SK-N-SH (cell line): ENCODE data around the gene EEF1G. TPM values are rescaled to one million over a fixed set of nuclear protein-coding genes. Genes with fewer than 3 reads are reported as not detected.

ENCODE experiments used
- CTCF ChIA-PET: fragments of 300-600, 350-600 bp; formaldehyde crosslinking; extraction: SDS; loops from one replicate; lab custom pipeline; 2021; lab: Yijun Ruan, JAX
- POLR2A ChIA-PET: fragments of 350-600 bp; sonication (Branson Sonifier 250); formaldehyde crosslinking; extraction: SDS; loops from one replicate; lab custom pipeline; 2020; ENCODE audit warnings: antibody characterized with exemption, inconsistent platforms; lab: Yijun Ruan, JAX
- DNase-seq: peaks from one replicate; pipeline ENCODE4 v3.0.0; 2012
- H2AFZ ChIP-seq: fragments of 200-600 bp; sonication (generic); 2 replicates; pipeline ENCODE4 v1.8.1; 2016; ENCODE audit warnings: antibody characterized with exemption, mild to moderate bottlenecking, low read depth
- H3F3A ChIP-seq: fragments of 200-600 bp; sonication (generic); replicated peaks from 2 replicates; pipeline ENCODE3; 2016; ENCODE audit warnings: antibody characterized with exemption, mild to moderate bottlenecking; ENCODE audit not compliant: insufficient read depth
- H3K27ac ChIP-seq, 2 experiments: fragments of 200-500 bp in 1 of 2; fragments of 200-600 bp in 1 of 2; sonication (Bioruptor generic) in 1 of 2; sonication (generic), shearing (Covaris generic) in 1 of 2; 2 replicates each; pipeline versions ENCODE4 v1.5.1 to v1.6.1; 2014 to 2016; ENCODE audit warnings: low read depth in 2 of 2, inconsistent platforms in 1 of 2, low read length in 1 of 2, mild to moderate bottlenecking in 1 of 2, mixed read lengths in 1 of 2
- H3K27me3 ChIP-seq: fragments of 200-600 bp; sonication (generic), shearing (Covaris generic); 2 replicates; pipeline ENCODE4 v1.6.1; 2016; ENCODE audit warnings: mixed run types; ENCODE audit not compliant: insufficient read depth
- H3K36me3 ChIP-seq, 2 experiments: fragments of 200-500 bp in 1 of 2; fragments of 200-600 bp in 1 of 2; sonication (Bioruptor generic) in 1 of 2; sonication (generic) in 1 of 2; replicated peaks in 1 of 2; 2 replicates each; pipeline versions ENCODE3 to v1.5.1; 2014 to 2016; ENCODE audit warnings: low read length in 1 of 2, mild to moderate bottlenecking in 1 of 2; ENCODE audit not compliant: insufficient read depth in 2 of 2, control insufficient read depth in 1 of 2
- H3K4me1 ChIP-seq, 2 experiments: fragments of 200-500 bp in 1 of 2; fragments of 200-600 bp in 1 of 2; sonication (Bioruptor generic) in 1 of 2; sonication (generic), shearing (Covaris generic) in 1 of 2; 2 replicates each; pipeline versions ENCODE4 v1.5.1 to v1.6.1; 2014 to 2016; ENCODE audit warnings: low read depth in 1 of 2, low read length in 1 of 2, mixed run types in 1 of 2; ENCODE audit not compliant: insufficient read depth in 2 of 2, control insufficient read depth in 1 of 2
- H3K4me2 ChIP-seq: fragments of 200-600 bp; sonication (generic), shearing (Covaris generic); 2 replicates; pipeline ENCODE4 v1.6.1; 2017; ENCODE audit warnings: mixed run types
- H3K4me3 ChIP-seq, 2 experiments: fragments of 200-500 bp in 1 of 2; fragments of 200-600 bp in 1 of 2; sonication (Bioruptor generic) in 1 of 2; sonication (generic), shearing (Covaris generic) in 1 of 2; 2 replicates each; pipeline versions ENCODE4 v1.5.1 to v1.8.1; 2014 to 2016; ENCODE audit warnings: low read depth in 2 of 2, inconsistent platforms in 1 of 2, low read length in 1 of 2, mild to moderate bottlenecking in 1 of 2, mixed read lengths in 1 of 2, moderate library complexity in 1 of 2
- H3K79me2 ChIP-seq: fragments of 200-600 bp; sonication (generic); 2 replicates; pipeline ENCODE4 v1.8.1; 2017; ENCODE audit warnings: mild to moderate bottlenecking; ENCODE audit not compliant: insufficient read depth
- H3K9ac ChIP-seq: fragments of 200-600 bp; sonication (generic); 2 replicates; pipeline ENCODE4 v1.6.1; 2017; ENCODE audit warnings: mixed run types
- H3K9me2 ChIP-seq: fragments of 200-600 bp; sonication (generic); 2 replicates; pipeline ENCODE4 v1.6.1; 2017; ENCODE audit warnings: mixed run types
- H3K9me3 ChIP-seq: fragments of 200-600 bp; sonication (generic); 2 replicates; pipeline ENCODE4 v1.6.1; 2017; ENCODE audit warnings: mixed run types, mild to moderate bottlenecking, moderate library complexity
- H4K20me1 ChIP-seq: fragments of 200-600 bp; sonication (generic); 2 replicates; pipeline ENCODE4 v1.6.1; 2017; ENCODE audit warnings: mild to moderate bottlenecking, mixed run types; ENCODE audit not compliant: insufficient read depth
- CHD2 ChIP-seq: fragments of 150-350 bp; IDR thresholded peaks from 2 replicates; pipeline ENCODE4 v1.6.1; 2018; ENCODE audit warnings: low read length; ENCODE audit not compliant: partially characterized antibody
- ELF1 ChIP-seq: IDR thresholded peaks from 2 replicates; pipeline ENCODE4 v1.4.0; 2012
- EP300 ChIP-seq, 2 experiments: IDR thresholded peaks; 2 replicates each; pipeline versions ENCODE4 v1.4.0 to v1.6.1; 2012; ENCODE audit warnings: borderline replicate concordance in 1 of 2, low read depth in 1 of 2, low read length in 1 of 2
- EZH2phosphoT487 ChIP-seq: fragments of 200-600 bp; sonication (generic); IDR thresholded peaks from 2 replicates; pipeline ENCODE4 v1.6.1; 2017; ENCODE audit warnings: low read depth, mixed run types, mild to moderate bottlenecking, antibody characterized with exemption, moderate library complexity, borderline replicate concordance
- FOSL2 ChIP-seq: IDR thresholded peaks from 2 replicates; pipeline ENCODE4 v1.4.0; 2012; ENCODE audit warnings: low read depth, mild to moderate bottlenecking, moderate library complexity, borderline replicate concordance
- GABPA ChIP-seq: IDR thresholded peaks from 2 replicates; pipeline ENCODE4 v1.4.0; 2012; ENCODE audit warnings: low read depth, mild to moderate bottlenecking
- GATA2 ChIP-seq: sonication (generic); formaldehyde crosslinking; IDR thresholded peaks from 2 replicates; pipeline ENCODE4 v1.5.0; 2020; ENCODE audit warnings: mild to moderate bottlenecking, missing genetic modification reagents
- JUND ChIP-seq: IDR thresholded peaks from 2 replicates; pipeline ENCODE4 v1.4.0; 2012
- MEF2A ChIP-seq: IDR thresholded peaks from 2 replicates; pipeline ENCODE4 v1.4.0; 2012; ENCODE audit warnings: low read depth, borderline replicate concordance
- MXI1 ChIP-seq: IDR thresholded peaks from 2 replicates; pipeline ENCODE4 v1.6.1; 2012; ENCODE audit warnings: mild to moderate bottlenecking, low read depth, low read length, improper control_type of control experiment
- NFIC ChIP-seq: IDR thresholded peaks from 2 replicates; pipeline ENCODE4 v1.4.0; 2012; ENCODE audit warnings: borderline replicate concordance
- RAD21 ChIP-seq: IDR thresholded peaks from 2 replicates; pipeline ENCODE4 v1.6.1; 2012; ENCODE audit warnings: mild to moderate bottlenecking, low read length
- TEAD4 ChIP-seq: IDR thresholded peaks from 2 replicates; pipeline ENCODE4 v1.4.0; 2012; ENCODE audit warnings: mild to moderate bottlenecking, borderline replicate concordance; ENCODE audit not compliant: insufficient read depth
- WGBS: methylation state at CpG from one replicate; pipeline ENCODE4 v1.1.6; 2017; ENCODE audit warnings: low lambda C conversion rate; 5-methylcytosine and 5-hydroxymethylcytosine counted together
- polyA plus RNA-seq, 3 experiments: library from polyadenylated mRNA; depleted of rRNA; stranded (reverse); fragments of >200 nt; gene quantifications; 2 replicates each; pipeline ENCODE4 v1.2.3, GENCODE V29; 2012
- TF ChIP-seq, protein P1 (sequence below): IDR thresholded peaks from 2 replicates; pipeline ENCODE4 v1.4.0; 2012; ENCODE audit warnings: low read depth, borderline replicate concordance
- TF ChIP-seq, protein P2 (sequence below): fragments of 200-600 bp; sonication (generic); IDR thresholded peaks from 2 replicates; pipeline ENCODE4 v1.6.1; 2017; ENCODE audit warnings: antibody characterized with exemption, mild to moderate bottlenecking, moderate library complexity
- TF ChIP-seq, protein P3 (sequence below): IDR thresholded peaks from 2 replicates; pipeline ENCODE4 v1.4.0; 2012; ENCODE audit warnings: low read depth
- TF ChIP-seq, protein P4 (sequence below): fragments of 150-350 bp; IDR thresholded peaks from 2 replicates; pipeline ENCODE4 v1.6.1; 2017; ENCODE audit warnings: antibody characterized with exemption, low read length, low read depth, borderline replicate concordance
- TF ChIP-seq, protein P5 (sequence below): IDR thresholded peaks from 2 replicates; pipeline ENCODE4 v1.6.1; 2012; ENCODE audit warnings: mild to moderate bottlenecking, low read depth, low read length, moderate library complexity
- TF ChIP-seq, protein P6 (sequence below): IDR thresholded peaks from 2 replicates; pipeline ENCODE4 v1.4.0; 2012; ENCODE audit warnings: low read depth, borderline replicate concordance
- TF ChIP-seq, protein P7 (sequence below): fragments of 150-350 bp; IDR thresholded peaks from 2 replicates; pipeline ENCODE4 v1.6.1; 2016; ENCODE audit warnings: mild to moderate bottlenecking, low read depth, low read length

EEF1G gene
- polyA plus RNA-seq, 1 of the 3 experiments (the other 2 are of a cell fraction) = 1,853 TPM

DNA sequence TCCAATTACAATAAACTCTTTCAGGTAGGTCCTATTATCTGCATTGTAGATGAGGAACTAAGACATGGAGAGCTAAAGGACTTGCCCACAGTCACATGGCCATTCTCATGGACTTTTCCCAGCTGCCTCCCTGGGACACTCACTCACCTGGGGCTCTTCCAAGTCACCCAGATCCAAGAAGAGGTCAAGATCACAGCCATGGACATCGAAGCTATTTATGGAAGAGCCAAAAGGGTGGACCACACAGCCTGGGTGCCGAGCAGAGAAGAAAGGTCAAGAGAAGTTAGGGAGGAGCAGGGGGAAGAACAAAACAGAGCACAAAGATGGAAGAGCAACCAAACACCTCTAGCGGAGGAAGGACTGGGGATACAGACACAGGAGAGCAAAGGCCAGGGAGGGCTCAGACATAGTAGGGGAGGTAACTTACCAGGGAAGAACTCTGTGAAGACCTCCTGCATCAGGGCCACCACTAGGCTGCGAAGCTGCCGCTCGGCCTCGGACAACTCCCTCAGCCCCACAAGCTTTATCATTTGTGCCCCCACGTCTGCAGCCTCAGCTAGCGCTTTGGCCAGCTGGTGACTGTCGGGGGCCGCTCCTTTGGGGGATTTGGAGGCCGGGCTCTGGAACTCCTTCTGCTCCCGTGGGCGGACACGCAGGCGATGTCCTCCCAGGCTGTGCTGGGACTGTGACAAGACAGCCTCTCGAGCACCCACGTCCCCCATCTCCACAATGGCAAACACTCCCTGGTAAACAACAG, 7.4 kb upstream of the EEF1G start:
- H3K4me2 ChIP-seq = no peak overlapping the region
- 96% methylated on average over 12 of the region's 18 CpGs for WGBS
- H2AFZ ChIP-seq = no peak overlapping the region
- no peaks in the 10 kb centered on the region for H3F3A ChIP-seq
- no peaks in the 10 kb centered on the region for H3K27me3 ChIP-seq
- no peaks in the 10 kb centered on the region for H3K9me2 ChIP-seq
- H3K79me2 ChIP-seq = peaks cover 18% of the 10 kb centered on the region; the same call in 1 of the 2 replicates
- no peaks in the 10 kb centered on the region for H4K20me1 ChIP-seq
- ChIA-PET POLR2A (interaction anchor here (2.0 kb wide), 1 partner anchor 11 kb away, joined by 6 read pairs; the partner anchor contains the start of gene TUT1), CTCF (interaction anchor here (1.0 to 1.1 kb wide), 2 partner anchors 9 to 113 kb away, joined by 3 read pairs; no protein-coding TSS in a partner anchor)
- no peak overlapping the region for H3K9ac ChIP-seq
- H3K9me3 ChIP-seq = no peaks in the 10 kb centered on the region
- no peaks in the 10 kb centered on the region for H3K4me1 ChIP-seq
- H3K4me3 ChIP-seq = no peak overlapping the region
- peaks cover 44 to 46% of the 10 kb centered on the region in 2 experiments for H3K36me3 ChIP-seq
- no peak for DNase-seq
- H3K27ac ChIP-seq = no peak overlapping the region
- TF ChIP-seq, protein P1, sequence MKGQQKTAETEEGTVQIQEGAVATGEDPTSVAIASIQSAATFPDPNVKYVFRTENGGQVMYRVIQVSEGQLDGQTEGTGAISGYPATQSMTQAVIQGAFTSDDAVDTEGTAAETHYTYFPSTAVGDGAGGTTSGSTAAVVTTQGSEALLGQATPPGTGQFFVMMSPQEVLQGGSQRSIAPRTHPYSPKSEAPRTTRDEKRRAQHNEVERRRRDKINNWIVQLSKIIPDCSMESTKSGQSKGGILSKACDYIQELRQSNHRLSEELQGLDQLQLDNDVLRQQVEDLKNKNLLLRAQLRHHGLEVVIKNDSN = no peak
- TF ChIP-seq ELF1 = no peak
- no peak for TF ChIP-seq GATA2 (CRISPR knock-in tag)
- TF ChIP-seq FOSL2 = no peak
- TF ChIP-seq EZH2phosphoT487 = no peak
- no peak for TF ChIP-seq EP300 (IDR thresholded peaks at IDR 0.05; ENCODE audit: borderline replicate concordance in 1 of 2, low read depth in 1 of 2, low read length in 1 of 2)
- TF ChIP-seq, protein P2, sequence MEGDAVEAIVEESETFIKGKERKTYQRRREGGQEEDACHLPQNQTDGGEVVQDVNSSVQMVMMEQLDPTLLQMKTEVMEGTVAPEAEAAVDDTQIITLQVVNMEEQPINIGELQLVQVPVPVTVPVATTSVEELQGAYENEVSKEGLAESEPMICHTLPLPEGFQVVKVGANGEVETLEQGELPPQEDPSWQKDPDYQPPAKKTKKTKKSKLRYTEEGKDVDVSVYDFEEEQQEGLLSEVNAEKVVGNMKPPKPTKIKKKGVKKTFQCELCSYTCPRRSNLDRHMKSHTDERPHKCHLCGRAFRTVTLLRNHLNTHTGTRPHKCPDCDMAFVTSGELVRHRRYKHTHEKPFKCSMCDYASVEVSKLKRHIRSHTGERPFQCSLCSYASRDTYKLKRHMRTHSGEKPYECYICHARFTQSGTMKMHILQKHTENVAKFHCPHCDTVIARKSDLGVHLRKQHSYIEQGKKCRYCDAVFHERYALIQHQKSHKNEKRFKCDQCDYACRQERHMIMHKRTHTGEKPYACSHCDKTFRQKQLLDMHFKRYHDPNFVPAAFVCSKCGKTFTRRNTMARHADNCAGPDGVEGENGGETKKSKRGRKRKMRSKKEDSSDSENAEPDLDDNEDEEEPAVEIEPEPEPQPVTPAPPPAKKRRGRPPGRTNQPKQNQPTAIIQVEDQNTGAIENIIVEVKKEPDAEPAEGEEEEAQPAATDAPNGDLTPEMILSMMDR = no peak
- no peak for TF ChIP-seq MEF2A
- TF ChIP-seq NFIC = no peak
- no peak for TF ChIP-seq MXI1
- TF ChIP-seq, protein P3, sequence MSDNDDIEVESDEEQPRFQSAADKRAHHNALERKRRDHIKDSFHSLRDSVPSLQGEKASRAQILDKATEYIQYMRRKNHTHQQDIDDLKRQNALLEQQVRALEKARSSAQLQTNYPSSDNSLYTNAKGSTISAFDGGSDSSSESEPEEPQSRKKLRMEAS = no peak
- TF ChIP-seq, protein P4, sequence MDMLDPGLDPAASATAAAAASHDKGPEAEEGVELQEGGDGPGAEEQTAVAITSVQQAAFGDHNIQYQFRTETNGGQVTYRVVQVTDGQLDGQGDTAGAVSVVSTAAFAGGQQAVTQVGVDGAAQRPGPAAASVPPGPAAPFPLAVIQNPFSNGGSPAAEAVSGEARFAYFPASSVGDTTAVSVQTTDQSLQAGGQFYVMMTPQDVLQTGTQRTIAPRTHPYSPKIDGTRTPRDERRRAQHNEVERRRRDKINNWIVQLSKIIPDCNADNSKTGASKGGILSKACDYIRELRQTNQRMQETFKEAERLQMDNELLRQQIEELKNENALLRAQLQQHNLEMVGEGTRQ = no peak
- TF ChIP-seq, protein P5, sequence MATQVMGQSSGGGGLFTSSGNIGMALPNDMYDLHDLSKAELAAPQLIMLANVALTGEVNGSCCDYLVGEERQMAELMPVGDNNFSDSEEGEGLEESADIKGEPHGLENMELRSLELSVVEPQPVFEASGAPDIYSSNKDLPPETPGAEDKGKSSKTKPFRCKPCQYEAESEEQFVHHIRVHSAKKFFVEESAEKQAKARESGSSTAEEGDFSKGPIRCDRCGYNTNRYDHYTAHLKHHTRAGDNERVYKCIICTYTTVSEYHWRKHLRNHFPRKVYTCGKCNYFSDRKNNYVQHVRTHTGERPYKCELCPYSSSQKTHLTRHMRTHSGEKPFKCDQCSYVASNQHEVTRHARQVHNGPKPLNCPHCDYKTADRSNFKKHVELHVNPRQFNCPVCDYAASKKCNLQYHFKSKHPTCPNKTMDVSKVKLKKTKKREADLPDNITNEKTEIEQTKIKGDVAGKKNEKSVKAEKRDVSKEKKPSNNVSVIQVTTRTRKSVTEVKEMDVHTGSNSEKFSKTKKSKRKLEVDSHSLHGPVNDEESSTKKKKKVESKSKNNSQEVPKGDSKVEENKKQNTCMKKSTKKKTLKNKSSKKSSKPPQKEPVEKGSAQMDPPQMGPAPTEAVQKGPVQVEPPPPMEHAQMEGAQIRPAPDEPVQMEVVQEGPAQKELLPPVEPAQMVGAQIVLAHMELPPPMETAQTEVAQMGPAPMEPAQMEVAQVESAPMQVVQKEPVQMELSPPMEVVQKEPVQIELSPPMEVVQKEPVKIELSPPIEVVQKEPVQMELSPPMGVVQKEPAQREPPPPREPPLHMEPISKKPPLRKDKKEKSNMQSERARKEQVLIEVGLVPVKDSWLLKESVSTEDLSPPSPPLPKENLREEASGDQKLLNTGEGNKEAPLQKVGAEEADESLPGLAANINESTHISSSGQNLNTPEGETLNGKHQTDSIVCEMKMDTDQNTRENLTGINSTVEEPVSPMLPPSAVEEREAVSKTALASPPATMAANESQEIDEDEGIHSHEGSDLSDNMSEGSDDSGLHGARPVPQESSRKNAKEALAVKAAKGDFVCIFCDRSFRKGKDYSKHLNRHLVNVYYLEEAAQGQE = no peak
- TF ChIP-seq TEAD4 = no peak
- TF ChIP-seq CHD2 = no peak
- TF ChIP-seq, protein P6, sequence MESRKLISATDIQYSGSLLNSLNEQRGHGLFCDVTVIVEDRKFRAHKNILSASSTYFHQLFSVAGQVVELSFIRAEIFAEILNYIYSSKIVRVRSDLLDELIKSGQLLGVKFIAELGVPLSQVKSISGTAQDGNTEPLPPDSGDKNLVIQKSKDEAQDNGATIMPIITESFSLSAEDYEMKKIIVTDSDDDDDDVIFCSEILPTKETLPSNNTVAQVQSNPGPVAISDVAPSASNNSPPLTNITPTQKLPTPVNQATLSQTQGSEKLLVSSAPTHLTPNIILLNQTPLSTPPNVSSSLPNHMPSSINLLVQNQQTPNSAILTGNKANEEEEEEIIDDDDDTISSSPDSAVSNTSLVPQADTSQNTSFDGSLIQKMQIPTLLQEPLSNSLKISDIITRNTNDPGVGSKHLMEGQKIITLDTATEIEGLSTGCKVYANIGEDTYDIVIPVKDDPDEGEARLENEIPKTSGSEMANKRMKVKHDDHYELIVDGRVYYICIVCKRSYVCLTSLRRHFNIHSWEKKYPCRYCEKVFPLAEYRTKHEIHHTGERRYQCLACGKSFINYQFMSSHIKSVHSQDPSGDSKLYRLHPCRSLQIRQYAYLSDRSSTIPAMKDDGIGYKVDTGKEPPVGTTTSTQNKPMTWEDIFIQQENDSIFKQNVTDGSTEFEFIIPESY = no peak
- no peak for TF ChIP-seq RAD21
- TF ChIP-seq GABPA = no peak
- TF ChIP-seq, protein P7, sequence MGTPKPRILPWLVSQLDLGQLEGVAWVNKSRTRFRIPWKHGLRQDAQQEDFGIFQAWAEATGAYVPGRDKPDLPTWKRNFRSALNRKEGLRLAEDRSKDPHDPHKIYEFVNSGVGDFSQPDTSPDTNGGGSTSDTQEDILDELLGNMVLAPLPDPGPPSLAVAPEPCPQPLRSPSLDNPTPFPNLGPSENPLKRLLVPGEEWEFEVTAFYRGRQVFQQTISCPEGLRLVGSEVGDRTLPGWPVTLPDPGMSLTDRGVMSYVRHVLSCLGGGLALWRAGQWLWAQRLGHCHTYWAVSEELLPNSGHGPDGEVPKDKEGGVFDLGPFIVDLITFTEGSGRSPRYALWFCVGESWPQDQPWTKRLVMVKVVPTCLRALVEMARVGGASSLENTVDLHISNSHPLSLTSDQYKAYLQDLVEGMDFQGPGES = no peak
- no peak for TF ChIP-seq JUND
- TF ChIP-seq, all 33 proteins: peak for 0
